Ovary (tissue), 9 donors: ENCODE data around the gene EBF3. TPM values are rescaled to one million over a fixed set of nuclear protein-coding genes. Genes with fewer than 3 reads are reported as not detected.

Source experiments
- DNase-seq, 5 donors: peaks; one replicate each; pipeline ENCODE4 v3.0.0-alpha.2; 2019 to 2020
- H3K27ac ChIP-seq, 2 donors: fragments of 200-600 bp; one replicate each; pipeline versions ENCODE4 v1.5.1 to v1.8.0; 2019 to 2022
- H3K27me3 ChIP-seq: fragments of 200-600 bp; one replicate; pipeline ENCODE4 v1.8.0; 2022
- H3K36me3 ChIP-seq: fragments of 200-600 bp; sonication (generic); one replicate; pipeline ENCODE4 v1.5.1; 2019
- H3K4me1 ChIP-seq: one replicate; pipeline ENCODE4 v1.8.1; 2013; ENCODE audit warnings: mild to moderate bottlenecking, moderate library complexity; ENCODE audit not compliant: insufficient read depth
- H3K4me3 ChIP-seq: fragments of 200-600 bp; sonication (generic); one replicate; pipeline ENCODE4 v1.5.1; 2017
- H3K9me3 ChIP-seq, 2 donors: fragments of 200-600 bp in 1 of 2; sonication (generic) in 1 of 2; one replicate each; pipeline versions ENCODE4 v1.5.1 to v1.8.1; 2013 to 2019; ENCODE audit warnings: mild to moderate bottlenecking in 1 of 2, moderate library complexity in 1 of 2
- EP300 ChIP-seq: sonication (generic); formaldehyde crosslinking; IDR thresholded peaks from one replicate; pipeline ENCODE4 v1.6.1; 2017; ENCODE audit warnings: antibody characterized with exemption
- POLR2A ChIP-seq: fragments of 450-650 bp; IDR thresholded peaks from one replicate; pipeline ENCODE4 v1.6.1; 2017; ENCODE audit warnings: antibody characterized with exemption, mild to moderate bottlenecking, moderate library complexity
- WGBS, 3 donors: extraction: QIAGEN DNeasy Blood & Tissue Kit in 1 of 3; methylation state at CpG; one replicate each; pipeline versions ENCODE4 v1.1.5 to v1.1.7; 2013 to 2017; 5-methylcytosine and 5-hydroxymethylcytosine counted together
- intact Hi-C, 4 donors: fragments of 100-400 bp; cut with DNase I; formaldehyde crosslinking; loops; one replicate each; pipeline versions ENCODE4 v1.11.0 to v1.15.1; 2022 to 2023
- polyA plus RNA-seq, 2 donors: library from polyadenylated mRNA; stranded (reverse); fragments of 200-250 nt in 1 of 2; fragments of 350-450 nt in 1 of 2; fragmentation: Illumina TruSeq in 1 of 2; extraction: RNeasy Lipid Tissue Mini Kit (QIAGEN cat#74804) in 1 of 2; gene quantifications; one replicate each; pipeline ENCODE4 v1.2.3, GENCODE V29; 2013 to 2014
- total RNA-seq, 7 donors: library from RNA; depleted of rRNA in 2 of 7; stranded (reverse); fragments of >200 nt in 2 of 7; fragmentation: NEBNext Ultra II Directional in 3 of 7; extraction: Animal tissue kit (Norgen Biotek cat#: 25700) in 3 of 7; gene quantifications; one replicate each; pipeline versions ENCODE4 v1.1.0 to v1.2.4, GENCODE V29; 2016 to 2023
- TF ChIP-seq, protein P1 (sequence below), 3 donors: fragments of 450-650 bp in 2 of 3; fragments of 200-600 bp in 1 of 3; IDR thresholded peaks; one replicate each; pipeline versions ENCODE4 v1.5.1 to v1.8.0; 2016 to 2022; ENCODE audit warnings: antibody characterized with exemption in 3 of 3, mild to moderate bottlenecking in 1 of 3
- donor health status: DM: no; HTN: no; CAD: no; lungs with moderate emphysema.
- donor health status: DM: no; HTN: no; CAD: no.
- donor health status: Bipolar disorder and iron deficiency.
- donor health status: DM: yes; HTN: yes; CAD: no.
- donor health status: DM: no; HTN: no; CAD: no.
- donor health status: DM: yes; HTN: yes; CAD: no.

The EBF3 gene
- total and polyA plus RNA-seq, 9 donors, result 0.15 to 3.6 (median 0.79) TPM

GRCh38 chr10:129936266-129936922 is 27.7 kb downstream of the EBF3 start:
- Histone ChIP-seq H3K36me3 (no peaks in the 10 kb centered on the region), H3K27me3 (no peaks in the 10 kb centered on the region), H3K27ac (no peak overlapping the region), H3K4me1 (no peaks in the 10 kb centered on the region), H3K4me3 (no peak overlapping the region), H3K9me3 (no peaks in the 10 kb centered on the region)
- 80 to 89% (median 88%) methylated on average over 4 to 5 of the region's 5 CpGs for WGBS, 3 donors
- intact Hi-C loops, result no loop called here
- DNase-seq, result peak in 1 of 5 donors; percentile 21
- TF ChIP-seq EP300, result no peak

DNA sequence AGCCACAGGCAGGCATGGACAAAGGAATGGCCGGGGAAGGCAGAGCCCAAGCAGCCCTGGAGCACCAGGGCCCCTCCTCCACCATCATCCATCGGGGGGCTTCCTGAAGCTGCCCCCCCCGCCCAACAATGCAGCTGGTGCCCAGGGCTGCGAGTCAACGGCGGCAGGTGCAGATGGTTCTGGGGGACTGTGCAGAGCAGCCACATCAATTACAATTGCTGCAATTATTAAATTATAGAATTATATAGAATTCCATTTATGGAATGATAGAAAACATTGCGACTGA is 28.3 kb downstream of the EBF3 start:
- H3K9me3 ChIP-seq, result no peaks in the 10 kb centered on the region
- no peaks in the 10 kb centered on the region for H3K4me1 ChIP-seq
- TF ChIP-seq, protein P1, sequence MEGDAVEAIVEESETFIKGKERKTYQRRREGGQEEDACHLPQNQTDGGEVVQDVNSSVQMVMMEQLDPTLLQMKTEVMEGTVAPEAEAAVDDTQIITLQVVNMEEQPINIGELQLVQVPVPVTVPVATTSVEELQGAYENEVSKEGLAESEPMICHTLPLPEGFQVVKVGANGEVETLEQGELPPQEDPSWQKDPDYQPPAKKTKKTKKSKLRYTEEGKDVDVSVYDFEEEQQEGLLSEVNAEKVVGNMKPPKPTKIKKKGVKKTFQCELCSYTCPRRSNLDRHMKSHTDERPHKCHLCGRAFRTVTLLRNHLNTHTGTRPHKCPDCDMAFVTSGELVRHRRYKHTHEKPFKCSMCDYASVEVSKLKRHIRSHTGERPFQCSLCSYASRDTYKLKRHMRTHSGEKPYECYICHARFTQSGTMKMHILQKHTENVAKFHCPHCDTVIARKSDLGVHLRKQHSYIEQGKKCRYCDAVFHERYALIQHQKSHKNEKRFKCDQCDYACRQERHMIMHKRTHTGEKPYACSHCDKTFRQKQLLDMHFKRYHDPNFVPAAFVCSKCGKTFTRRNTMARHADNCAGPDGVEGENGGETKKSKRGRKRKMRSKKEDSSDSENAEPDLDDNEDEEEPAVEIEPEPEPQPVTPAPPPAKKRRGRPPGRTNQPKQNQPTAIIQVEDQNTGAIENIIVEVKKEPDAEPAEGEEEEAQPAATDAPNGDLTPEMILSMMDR (IDR thresholded peaks at IDR 0.05), result no peak
- TF ChIP-seq EP300, result no peak
- no peak for TF ChIP-seq POLR2A
- peak in 1 of 5 donors; percentile 9 for DNase-seq
- H3K36me3 ChIP-seq, result no peaks in the 10 kb centered on the region
- H3K27ac ChIP-seq, result no peak overlapping the region
- 89 to 91% (median 89%) methylated on average over 6 to 7 of the region's 7 CpGs for WGBS, 3 donors
- intact Hi-C loops, result no loop called here
- H3K4me3 ChIP-seq, result no peak overlapping the region
- H3K27me3 ChIP-seq, result no peaks in the 10 kb centered on the region

- Histone ChIP-seq H3K27ac (no peak overlapping the region), H3K4me1 (no peaks in the 10 kb centered on the region), H3K36me3 (no peaks in the 10 kb centered on the region), H3K27me3 (no peaks in the 10 kb centered on the region), H3K4me3 (no peak overlapping the region), H3K9me3 (no peaks in the 10 kb centered on the region)
- no peak for TF ChIP-seq EP300
- TF ChIP-seq POLR2A, result no peak
- TF ChIP-seq, protein P1 (IDR thresholded peaks at IDR 0.05), result no peak
- WGBS, 3 donors, result 87 to 91% (median 91%) methylated on average over 15 to 16 of the region's 16 CpGs
- intact Hi-C loops, result no loop called here
- DNase-seq, result peak in 1 of 5 donors; percentile 17
These were observed 28.8 kb downstream of the EBF3 start for GRCh38 chr10:129935102-129935866.

DNA sequence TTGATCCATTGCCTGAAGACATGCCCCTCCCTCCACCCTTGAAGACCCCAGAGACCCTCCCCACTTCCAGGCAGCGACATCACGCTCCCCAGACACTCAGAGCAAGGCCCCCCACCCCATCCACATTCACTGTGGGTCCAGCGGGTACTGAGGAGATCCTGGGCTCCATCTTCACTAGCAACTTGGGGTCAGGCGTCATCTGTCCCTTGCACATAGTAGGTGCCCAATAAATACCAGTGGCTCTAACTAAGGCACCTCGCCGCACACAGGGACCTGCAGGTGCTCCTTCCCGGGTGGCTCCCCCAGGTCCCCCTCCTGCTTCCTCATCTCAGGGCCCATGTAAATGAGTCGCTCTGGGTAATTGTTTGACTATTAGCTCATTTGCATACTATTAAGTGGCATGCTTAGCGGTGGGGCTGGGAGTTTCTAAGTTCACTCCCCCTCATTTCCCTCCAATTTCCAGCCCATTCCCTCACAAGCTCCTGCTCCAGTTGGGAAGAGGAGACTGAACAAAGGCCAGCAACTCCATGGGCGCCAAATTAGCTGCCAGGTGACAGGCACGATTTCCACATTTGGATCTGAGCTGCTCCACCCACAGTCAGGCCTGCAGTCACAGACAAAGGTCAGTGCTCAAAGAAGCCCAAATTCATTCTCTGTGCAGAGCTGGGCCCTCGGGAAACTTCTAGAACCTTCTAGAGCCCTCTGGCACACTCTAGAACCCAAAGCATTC is 29.7 kb downstream of the EBF3 start:
- TF ChIP-seq EP300 (no peak), POLR2A (no peak)
- TF ChIP-seq, protein P1 (IDR thresholded peaks at IDR 0.05), result no peak
- Histone ChIP-seq H3K36me3 (no peaks in the 10 kb centered on the region), H3K4me3 (no peak overlapping the region), H3K27me3 (no peaks in the 10 kb centered on the region), H3K9me3 (no peaks in the 10 kb centered on the region), H3K27ac (no peak overlapping the region), H3K4me1 (no peaks in the 10 kb centered on the region)
- WGBS, 3 donors, result 91% methylated on average over 12 of the region's 12 CpGs
- intact Hi-C loops, result no loop called here
- DNase-seq, result peak in 1 of 5 donors; percentile 9
